Thoracic aorta (tissue), 2 donors: Measurements from ENCODE around the gene IER3. TPM values are rescaled to one million over a fixed set of nuclear protein-coding genes. Genes with fewer than 3 reads are reported as not detected.
A peak's percentile ranks its signal among the peaks of the same experiment; 100 is the strongest.

Experiments
- ATAC-seq: fragments of 150-250 bp; one replicate; pipeline ENCODE4 v1.8.0; 2017; ENCODE audit warnings: low read depth; ENCODE audit not compliant: insufficient number of reproducible peaks, low FRiP score
- DNase-seq: peaks from one replicate; pipeline ENCODE4 v3.0.0-alpha.2; 2020; ENCODE audit warnings: low spot score
- H3K27ac ChIP-seq, 2 donors: fragments of 200-600 bp; sonication (generic); 1 replicate in 1 of 2; 2 replicates in 1 of 2; pipeline ENCODE4 v1.5.1; 2016; ENCODE audit warnings: mild to moderate bottlenecking in 2 of 2, moderate library complexity in 2 of 2
- H3K27me3 ChIP-seq: fragments of 200-600 bp; sonication (generic); replicated peaks from 2 replicates; pipeline ENCODE4 v1.6.0; 2016; ENCODE audit warnings: mild to moderate bottlenecking; ENCODE audit not compliant: insufficient read depth
- H3K36me3 ChIP-seq: fragments of 200-600 bp; sonication (generic); one replicate; pipeline ENCODE4 v1.5.1; 2016
- H3K4me1 ChIP-seq, 2 donors: fragments of 200-600 bp; sonication (generic); 1 replicate in 1 of 2; 2 replicates in 1 of 2; pipeline versions ENCODE4 v1.5.1 to v1.6.0; 2016; ENCODE audit warnings: low read depth in 2 of 2, mild to moderate bottlenecking in 1 of 2; ENCODE audit not compliant: control insufficient read depth in 1 of 2
- H3K4me3 ChIP-seq: fragments of 200-600 bp; sonication (generic); 2 replicates; pipeline ENCODE4 v1.5.1; 2016; ENCODE audit warnings: mild to moderate bottlenecking
- H3K9me3 ChIP-seq: fragments of 200-600 bp; sonication (generic); 2 replicates; pipeline ENCODE4 v1.5.1; 2016
- total RNA-seq, 2 donors: library from RNA; depleted of rRNA; stranded (reverse); fragments of >200 nt; gene quantifications; one replicate each; pipeline versions ENCODE4 v1.1.0 to v1.2.3, GENCODE V29; 2016
- TF ChIP-seq, protein P1 (sequence below): fragments of 200-600 bp; sonication (generic); IDR thresholded peaks from one replicate; pipeline ENCODE4 v1.5.1; 2019; ENCODE audit warnings: antibody characterized with exemption

Gene IER3, protein sequence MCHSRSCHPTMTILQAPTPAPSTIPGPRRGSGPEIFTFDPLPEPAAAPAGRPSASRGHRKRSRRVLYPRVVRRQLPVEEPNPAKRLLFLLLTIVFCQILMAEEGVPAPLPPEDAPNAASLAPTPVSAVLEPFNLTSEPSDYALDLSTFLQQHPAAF
- 10 to 100 TPM; 43.5 to 43.8 TPM for total RNA-seq

DNA sequence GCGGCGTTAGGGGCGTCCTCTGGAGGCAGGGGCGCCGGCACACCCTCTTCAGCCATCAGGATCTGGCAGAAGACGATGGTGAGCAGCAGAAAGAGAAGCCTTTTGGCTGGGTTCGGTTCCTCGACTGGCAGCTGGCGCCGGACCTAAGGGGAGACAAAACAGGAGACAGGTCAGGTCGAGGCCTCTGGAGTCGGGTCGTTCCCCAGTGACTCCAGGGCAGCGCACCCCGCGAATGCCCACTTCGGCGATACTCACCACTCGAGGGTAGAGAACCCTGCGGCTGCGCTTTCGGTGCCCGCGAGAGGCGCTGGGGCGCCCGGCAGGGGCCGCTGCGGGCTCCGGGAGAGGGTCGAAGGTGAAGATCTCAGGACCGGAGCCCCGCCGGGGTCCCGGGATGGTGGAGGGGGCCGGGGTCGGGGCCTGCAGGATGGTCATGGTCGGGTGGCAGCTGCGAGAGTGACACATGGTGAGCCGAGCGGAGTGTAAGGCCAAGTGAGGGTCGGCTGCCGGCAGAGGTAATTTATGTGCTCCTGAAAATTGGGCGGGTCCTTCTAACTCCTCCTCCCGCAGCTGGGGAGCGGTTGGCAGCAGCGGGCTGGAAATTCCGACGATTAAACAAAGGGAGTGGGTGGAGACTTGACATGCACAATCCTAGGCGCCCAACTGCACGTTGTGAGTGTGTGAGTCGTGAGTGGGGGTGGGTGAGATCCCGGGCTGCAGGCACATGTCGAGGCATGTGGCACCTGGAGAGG is at the start of gene IER3:
IER3 (minus strand) TSS at position 494 of the 752 bp plus-strand sequence; CDS start at position 465, 29 bp downstream.
- Histone ChIP-seq H3K27me3 (no peaks in the 10 kb centered on the region), H3K9me3 (no peaks in the 10 kb centered on the region), H3K4me1 (peaks cover 9 to 46% of the 10 kb centered on the region in 2 donors), H3K36me3 (peaks cover 13% of the 10 kb centered on the region), H3K27ac (peak within 1 kb of the TSS; percentile 92 to 94), H3K4me3 (peak within 1 kb of the TSS; percentile 93)
- DNase-seq (peak; percentile 64), ATAC-seq (peak; percentile 30)
- TF ChIP-seq, protein P1, sequence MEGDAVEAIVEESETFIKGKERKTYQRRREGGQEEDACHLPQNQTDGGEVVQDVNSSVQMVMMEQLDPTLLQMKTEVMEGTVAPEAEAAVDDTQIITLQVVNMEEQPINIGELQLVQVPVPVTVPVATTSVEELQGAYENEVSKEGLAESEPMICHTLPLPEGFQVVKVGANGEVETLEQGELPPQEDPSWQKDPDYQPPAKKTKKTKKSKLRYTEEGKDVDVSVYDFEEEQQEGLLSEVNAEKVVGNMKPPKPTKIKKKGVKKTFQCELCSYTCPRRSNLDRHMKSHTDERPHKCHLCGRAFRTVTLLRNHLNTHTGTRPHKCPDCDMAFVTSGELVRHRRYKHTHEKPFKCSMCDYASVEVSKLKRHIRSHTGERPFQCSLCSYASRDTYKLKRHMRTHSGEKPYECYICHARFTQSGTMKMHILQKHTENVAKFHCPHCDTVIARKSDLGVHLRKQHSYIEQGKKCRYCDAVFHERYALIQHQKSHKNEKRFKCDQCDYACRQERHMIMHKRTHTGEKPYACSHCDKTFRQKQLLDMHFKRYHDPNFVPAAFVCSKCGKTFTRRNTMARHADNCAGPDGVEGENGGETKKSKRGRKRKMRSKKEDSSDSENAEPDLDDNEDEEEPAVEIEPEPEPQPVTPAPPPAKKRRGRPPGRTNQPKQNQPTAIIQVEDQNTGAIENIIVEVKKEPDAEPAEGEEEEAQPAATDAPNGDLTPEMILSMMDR = peak; percentile 71

- Histone ChIP-seq H3K4me3 (no peak overlapping the region), H3K27me3 (no peaks in the 10 kb centered on the region), H3K27ac (peak overlapping the region in 1 of 2 donors; percentile 3), H3K9me3 (no peaks in the 10 kb centered on the region), H3K4me1 (no peaks in the 10 kb centered on the region), H3K36me3 (no peaks in the 10 kb centered on the region)
- TF ChIP-seq, protein P1 = no peak
- DNase-seq = no peak
- no peak for ATAC-seq
Measured at GRCh38 chr6:30793521-30794194, 49.3 kb upstream of the IER3 start.

DNA sequence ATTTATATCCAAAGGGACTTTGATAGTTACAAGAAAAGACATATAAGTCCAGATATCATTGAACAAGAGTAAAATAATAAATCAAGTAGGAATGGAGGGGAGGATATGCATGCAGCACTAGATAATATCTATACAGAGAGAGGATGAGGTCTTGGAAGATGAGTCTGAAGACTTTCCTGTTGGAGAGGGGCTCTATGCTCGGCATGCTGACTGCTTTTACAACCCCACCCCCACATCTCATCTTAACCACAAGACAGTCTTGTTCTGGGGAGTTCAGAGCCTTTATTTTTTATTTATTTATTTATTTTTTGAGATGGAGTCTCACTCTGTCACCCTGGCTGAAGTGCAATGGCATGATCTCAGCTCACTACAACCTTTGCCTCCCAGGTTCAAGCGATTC is 48.4 kb upstream of the IER3 start:
- DNase-seq (no peak), ATAC-seq (no peak)
- Histone ChIP-seq H3K27me3 (no peaks in the 10 kb centered on the region), H3K27ac (no peak overlapping the region), H3K9me3 (no peaks in the 10 kb centered on the region), H3K36me3 (no peaks in the 10 kb centered on the region), H3K4me1 (peaks cover 0 to 7% of the 10 kb centered on the region in 2 donors), H3K4me3 (no peak overlapping the region)
- TF ChIP-seq, protein P1 = no peak

- ATAC-seq (no peak), DNase-seq (no peak)
- peaks cover 0 to 7% of the 10 kb centered on the region in 2 donors for H3K4me1 ChIP-seq
- no peaks in the 10 kb centered on the region for H3K27me3 ChIP-seq
- no peaks in the 10 kb centered on the region for H3K9me3 ChIP-seq
- H3K27ac ChIP-seq = no peak overlapping the region
- H3K36me3 ChIP-seq = no peaks in the 10 kb centered on the region
- TF ChIP-seq, protein P1 = no peak
- no peak overlapping the region for H3K4me3 ChIP-seq
Measured at GRCh38 chr6:30790724-30791383, 46.5 kb upstream of the IER3 start.

DNA sequence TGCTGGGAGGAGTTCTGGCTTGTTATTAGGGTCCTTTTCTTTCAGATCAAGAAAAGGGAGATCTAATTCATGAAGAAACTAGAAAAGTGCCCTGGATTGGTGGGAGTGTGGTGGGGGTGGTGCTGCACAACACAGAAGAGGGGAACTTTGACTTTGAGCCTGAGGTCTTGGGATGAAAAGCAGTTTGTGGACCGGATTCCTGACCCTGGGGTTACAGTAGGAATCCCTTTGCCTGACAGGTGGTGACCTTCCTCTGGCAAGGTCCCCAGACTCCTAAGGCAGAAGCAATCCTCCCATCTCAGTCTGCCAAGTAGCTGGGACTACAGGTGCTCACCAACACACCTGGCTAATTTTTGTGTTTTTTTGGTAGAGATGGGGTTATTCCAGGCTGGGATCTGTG is 45.3 kb upstream of the IER3 start:
- no peak overlapping the region for H3K4me3 ChIP-seq
- no peak overlapping the region for H3K27ac ChIP-seq
- H3K27me3 ChIP-seq = no peaks in the 10 kb centered on the region
- no peak for ATAC-seq
- H3K9me3 ChIP-seq = no peaks in the 10 kb centered on the region
- peaks cover 0 to 7% of the 10 kb centered on the region in 2 donors for H3K4me1 ChIP-seq
- TF ChIP-seq, protein P1 = no peak
- no peak for DNase-seq
- H3K36me3 ChIP-seq = no peaks in the 10 kb centered on the region
